HepG2 (cell line): ENCODE measurements around the gene RANBP3L. TPM values are rescaled to one million over a fixed set of nuclear protein-coding genes. Genes with fewer than 3 reads are reported as not detected.
A peak's percentile ranks its signal among the peaks of the same experiment; 100 is the strongest.

Source experiments
- CEBPG ChIP-seq: IDR thresholded peaks from 2 replicates; pipeline ENCODE4 v1.6.1; 2016
- ETV6 ChIP-seq: sonication (generic); formaldehyde crosslinking; conservative IDR thresholded peaks from 2 replicates; pipeline ENCODE4 v1.4.0; 2020; ENCODE audit warnings: missing genetic modification reagents
- HDAC2 ChIP-seq: sonication (generic); formaldehyde crosslinking; IDR thresholded peaks from 2 replicates; pipeline ENCODE4 v1.4.0; 2020; ENCODE audit warnings: missing genetic modification reagents
- HMG20A ChIP-seq: IDR thresholded peaks from 2 replicates; pipeline ENCODE4 v1.6.1; 2016; ENCODE audit warnings: borderline replicate concordance
- HMGA1 ChIP-seq: sonication (generic); formaldehyde crosslinking; conservative IDR thresholded peaks from 2 replicates; pipeline ENCODE4 v1.4.0; 2020; ENCODE audit warnings: missing genetic modification reagents
- HOXA7 ChIP-seq: sonication (generic); formaldehyde crosslinking; IDR thresholded peaks from 2 replicates; pipeline ENCODE4 v1.8.1; 2022; ENCODE audit warnings: mild to moderate bottlenecking, missing genetic modification reagents, moderate library complexity
- HOXD1 ChIP-seq: sonication (generic); formaldehyde crosslinking; IDR thresholded peaks from 2 replicates; pipeline ENCODE4 v1.5.0; 2020; ENCODE audit warnings: missing genetic modification reagents
- POLR2G ChIP-seq: fragments of 200-400 bp; formaldehyde crosslinking; IDR thresholded peaks from 2 replicates; pipeline ENCODE4 v1.6.1; 2018; ENCODE audit warnings: mild to moderate bottlenecking, low read depth, low read length, moderate library complexity
- RBM22 ChIP-seq: fragments of 200-400 bp; formaldehyde crosslinking; optimal IDR thresholded peaks from 2 replicates; pipeline ENCODE3; 2017; ENCODE audit warnings: mild to moderate bottlenecking, low read length, moderate library complexity
- TGIF2 ChIP-seq: IDR thresholded peaks from 2 replicates; pipeline ENCODE4 v1.6.1; 2016; ENCODE audit warnings: control low read depth, missing compliant biosample characterization
- TOE1 ChIP-seq: sonication (generic); formaldehyde crosslinking; IDR thresholded peaks from 2 replicates; pipeline ENCODE4 v1.4.0; 2020; ENCODE audit warnings: mild to moderate bottlenecking, missing genetic modification reagents
- ZBTB7A ChIP-seq: sonication (generic); formaldehyde crosslinking; IDR thresholded peaks from 2 replicates; pipeline ENCODE4 v1.8.0; 2022; ENCODE audit warnings: mild to moderate bottlenecking, missing genetic modification reagents
- ZC3H13 ChIP-seq: sonication (generic); formaldehyde crosslinking; IDR thresholded peaks from 2 replicates; pipeline ENCODE4 v1.8.1; 2023; ENCODE audit warnings: mild to moderate bottlenecking, missing genetic modification reagents, moderate library complexity
- ZNF33B ChIP-seq: sonication (generic); formaldehyde crosslinking; IDR thresholded peaks from 2 replicates; pipeline ENCODE4 v1.5.1; 2020; ENCODE audit warnings: mild to moderate bottlenecking, missing genetic modification reagents
- ZNF501 ChIP-seq: sonication (generic); formaldehyde crosslinking; IDR thresholded peaks from 2 replicates; pipeline ENCODE4 v1.5.1; 2020; ENCODE audit warnings: mild to moderate bottlenecking, moderate library complexity, missing genetic modification reagents
- ZNF562 ChIP-seq: sonication (generic); formaldehyde crosslinking; IDR thresholded peaks from 2 replicates; pipeline ENCODE4 v1.8.0; 2022; ENCODE audit warnings: missing genetic modification reagents, borderline replicate concordance
- ZNF570 ChIP-seq: sonication (generic); formaldehyde crosslinking; IDR thresholded peaks from 2 replicates; pipeline ENCODE4 v1.4.0; 2020; ENCODE audit warnings: mild to moderate bottlenecking, missing genetic modification reagents, borderline replicate concordance
- ZNF761 ChIP-seq: sonication (generic); formaldehyde crosslinking; conservative IDR thresholded peaks from 2 replicates; pipeline ENCODE4 v1.4.0; 2020; ENCODE audit warnings: mild to moderate bottlenecking, missing genetic modification reagents
- polyA plus RNA-seq, 8 experiments: library from polyadenylated mRNA; depleted of rRNA in 3 of 8; stranded (reverse) in 7 of 8; unstranded in 1 of 8; fragments of >200 nt; fragmentation: Illumina TruSeq in 4 of 8; extraction: Trizol in 4 of 8; gene quantifications; 2 replicates each; pipeline versions ENCODE4 v1.2.1 to v1.2.3, GENCODE V29; 2011 to 2016; ENCODE audit warnings: low read depth in 4 of 8, missing spikeins in 1 of 8, mixed read lengths in 1 of 8; ENCODE audit not compliant: insufficient read depth in 1 of 8
- total RNA-seq, 5 experiments: library from RNA; depleted of rRNA; stranded (reverse); fragments of >200 nt; fragmentation: Illumina TruSeq; extraction: Trizol; gene quantifications; 2 replicates each; pipeline ENCODE4 v1.2.3, GENCODE V29; 2016; ENCODE audit warnings: low read depth in 1 of 5
- TF ChIP-seq, protein P1 (sequence below), 2 experiments: sonication (generic) in 1 of 2; formaldehyde crosslinking in 1 of 2; IDR thresholded peaks; 2 replicates each; pipeline versions ENCODE4 v1.6.1 to v1.9.0; 2014 to 2022; ENCODE audit warnings: antibody characterized with exemption in 1 of 2, borderline replicate concordance in 1 of 2, inconsistent platforms in 1 of 2, low read depth in 1 of 2, missing genetic modification reagents in 1 of 2
- TF ChIP-seq, protein P2 (sequence below): sonication (generic); formaldehyde crosslinking; IDR thresholded peaks from 2 replicates; pipeline ENCODE4 v1.8.0; 2023; ENCODE audit warnings: mild to moderate bottlenecking, missing genetic modification reagents
- TF ChIP-seq, protein P3 (sequence below), 2 experiments: sonication (generic) in 1 of 2; formaldehyde crosslinking in 1 of 2; IDR thresholded peaks; 2 replicates each; pipeline versions ENCODE4 v1.4.0 to v1.6.1; 2018 to 2020; ENCODE audit warnings: missing genetic modification reagents in 2 of 2, borderline replicate concordance in 1 of 2, low read depth in 1 of 2, mild to moderate bottlenecking in 1 of 2, missing biosample characterization in 1 of 2

Gene RANBP3L
- total and polyA plus RNA-seq, 2 of the 13 experiments (the other 11 are each of a cell fraction or from before 2014, with no cell fraction given), result 0.09 TPM; not detected in 1

- TF ChIP-seq, protein P1, sequence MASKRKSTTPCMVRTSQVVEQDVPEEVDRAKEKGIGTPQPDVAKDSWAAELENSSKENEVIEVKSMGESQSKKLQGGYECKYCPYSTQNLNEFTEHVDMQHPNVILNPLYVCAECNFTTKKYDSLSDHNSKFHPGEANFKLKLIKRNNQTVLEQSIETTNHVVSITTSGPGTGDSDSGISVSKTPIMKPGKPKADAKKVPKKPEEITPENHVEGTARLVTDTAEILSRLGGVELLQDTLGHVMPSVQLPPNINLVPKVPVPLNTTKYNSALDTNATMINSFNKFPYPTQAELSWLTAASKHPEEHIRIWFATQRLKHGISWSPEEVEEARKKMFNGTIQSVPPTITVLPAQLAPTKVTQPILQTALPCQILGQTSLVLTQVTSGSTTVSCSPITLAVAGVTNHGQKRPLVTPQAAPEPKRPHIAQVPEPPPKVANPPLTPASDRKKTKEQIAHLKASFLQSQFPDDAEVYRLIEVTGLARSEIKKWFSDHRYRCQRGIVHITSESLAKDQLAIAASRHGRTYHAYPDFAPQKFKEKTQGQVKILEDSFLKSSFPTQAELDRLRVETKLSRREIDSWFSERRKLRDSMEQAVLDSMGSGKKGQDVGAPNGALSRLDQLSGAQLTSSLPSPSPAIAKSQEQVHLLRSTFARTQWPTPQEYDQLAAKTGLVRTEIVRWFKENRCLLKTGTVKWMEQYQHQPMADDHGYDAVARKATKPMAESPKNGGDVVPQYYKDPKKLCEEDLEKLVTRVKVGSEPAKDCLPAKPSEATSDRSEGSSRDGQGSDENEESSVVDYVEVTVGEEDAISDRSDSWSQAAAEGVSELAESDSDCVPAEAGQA (IDR thresholded peaks at IDR 0.05; ENCODE audit: low read depth), result no peak
- TF ChIP-seq, protein P1 (CRISPR knock-in tag; IDR thresholded peaks at IDR 0.05; ENCODE audit: borderline replicate concordance), result no peak
- peak; percentile 28; the same call in 1 of the 2 replicates for TF ChIP-seq TGIF2 (CRISPR knock-in tag)
- peak; percentile 87 for TF ChIP-seq HMG20A (CRISPR knock-in tag)
- TF ChIP-seq ZNF33B (CRISPR knock-in tag), result no peak
- no peak for TF ChIP-seq ETV6 (CRISPR knock-in tag)
- TF ChIP-seq ZNF570 (CRISPR knock-in tag), result no peak
- no peak for TF ChIP-seq POLR2G
- peak; percentile 79; the same call in 1 of the 2 replicates for TF ChIP-seq HDAC2
- no peak for TF ChIP-seq ZNF562 (CRISPR knock-in tag)
- TF ChIP-seq CEBPG (CRISPR knock-in tag), result peak; percentile 64
- no peak for TF ChIP-seq ZBTB7A (CRISPR knock-in tag)
- TF ChIP-seq HOXA7 (CRISPR knock-in tag), result no peak
- TF ChIP-seq ZNF501 (CRISPR knock-in tag), result no peak
- TF ChIP-seq HOXD1 (CRISPR knock-in tag), result no peak
- TF ChIP-seq HMGA1 (CRISPR knock-in tag), result no peak
- TF ChIP-seq, protein P2, sequence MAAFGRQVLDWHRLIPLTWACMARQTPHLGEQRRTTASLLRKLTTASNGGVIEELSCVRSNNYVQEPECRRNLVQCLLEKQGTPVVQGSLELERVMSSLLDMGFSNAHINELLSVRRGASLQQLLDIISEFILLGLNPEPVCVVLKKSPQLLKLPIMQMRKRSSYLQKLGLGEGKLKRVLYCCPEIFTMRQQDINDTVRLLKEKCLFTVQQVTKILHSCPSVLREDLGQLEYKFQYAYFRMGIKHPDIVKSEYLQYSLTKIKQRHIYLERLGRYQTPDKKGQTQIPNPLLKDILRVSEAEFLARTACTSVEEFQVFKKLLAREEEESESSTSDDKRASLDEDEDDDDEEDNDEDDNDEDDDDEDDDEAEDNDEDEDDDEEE (CRISPR knock-in tag), result no peak
- no peak for TF ChIP-seq ZC3H13 (CRISPR knock-in tag)
- no peak for TF ChIP-seq RBM22
- TF ChIP-seq, protein P3, sequence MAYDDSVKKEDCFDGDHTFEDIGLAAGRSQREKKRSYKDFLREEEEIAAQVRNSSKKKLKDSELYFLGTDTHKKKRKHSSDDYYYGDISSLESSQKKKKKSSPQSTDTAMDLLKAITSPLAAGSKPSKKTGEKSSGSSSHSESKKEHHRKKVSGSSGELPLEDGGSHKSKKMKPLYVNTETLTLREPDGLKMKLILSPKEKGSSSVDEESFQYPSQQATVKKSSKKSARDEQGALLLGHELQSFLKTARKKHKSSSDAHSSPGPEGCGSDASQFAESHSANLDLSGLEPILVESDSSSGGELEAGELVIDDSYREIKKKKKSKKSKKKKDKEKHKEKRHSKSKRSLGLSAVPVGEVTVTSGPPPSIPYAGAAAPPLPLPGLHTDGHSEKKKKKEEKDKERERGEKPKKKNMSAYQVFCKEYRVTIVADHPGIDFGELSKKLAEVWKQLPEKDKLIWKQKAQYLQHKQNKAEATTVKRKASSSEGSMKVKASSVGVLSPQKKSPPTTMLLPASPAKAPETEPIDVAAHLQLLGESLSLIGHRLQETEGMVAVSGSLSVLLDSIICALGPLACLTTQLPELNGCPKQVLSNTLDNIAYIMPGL (CRISPR knock-in tag; IDR thresholded peaks at IDR 0.05; ENCODE audit: borderline replicate concordance in 1 of 2, low read depth in 1 of 2), result no peak
- no peak for TF ChIP-seq ZNF761
- TF ChIP-seq TOE1 (CRISPR knock-in tag), result 0 out of 2 replicates have a peak, but pooled peaks have one; percentile 13
These were observed 62.1 kb downstream of the RANBP3L start (continued) for GRCh38 chr5:36239370-36240293.
